ENCODE data around the gene CDH1.
"Not testable (repeated sequence)": the region's sequence is repeated elsewhere in the genome, so short reads cannot be mapped to it uniquely, and the experiment has no call there.

Gene CDH1

GRCh38 chr16:68737046-68737729 is at the start of gene CDH1:
Gene CDH1, plus strand, starts transcription at chr16:68737292. Its CDS starts 124 bp downstream, at chr16:68737416.
- no peak for DNase-seq

GRCh38 chr16:68689921-68690320 is 47.2 kb upstream of the CDH1 start:
- no peak for DNase-seq

- DNase-seq: no peak
Measured at GRCh38 chr16:68695575-68695974, 41.5 kb upstream of the CDH1 start.

GRCh38 chr16:68696514-68696913 is 40.6 kb upstream of the CDH1 start:
- no peak for DNase-seq

GRCh38 chr16:68698091-68698490 is 39.0 kb upstream of the CDH1 start:
- DNase-seq: no peak

- DNase-seq: no peak
Measured at GRCh38 chr16:68700120-68700519, 37.0 kb upstream of the CDH1 start.

- no peak for DNase-seq
Measured at GRCh38 chr16:68700831-68701230, 36.3 kb upstream of the CDH1 start.

- DNase-seq: peak; percentile 74
Measured at GRCh38 chr16:68704232-68704867, 32.7 kb upstream of the CDH1 start.

GRCh38 chr16:68707340-68708152 is 29.5 kb upstream of the CDH1 start:
- DNase-seq: no peak

GRCh38 chr16:68710211-68710610 is 26.9 kb upstream of the CDH1 start:
- no peak for DNase-seq

- no peak for DNase-seq
Measured at GRCh38 chr16:68711421-68712139, 25.5 kb upstream of the CDH1 start.

GRCh38 chr16:68713361-68713760 is 23.7 kb upstream of the CDH1 start:
- no peak for DNase-seq

- no peak for DNase-seq
Measured at GRCh38 chr16:68715471-68715870, 21.6 kb upstream of the CDH1 start.

GRCh38 chr16:68716516-68716915 is 20.6 kb upstream of the CDH1 start:
- DNase-seq: not testable (repeated sequence)

- DNase-seq: no peak
Measured at GRCh38 chr16:68717684-68718083, 19.4 kb upstream of the CDH1 start.

GRCh38 chr16:68718590-68718989 is 18.5 kb upstream of the CDH1 start:
- no peak for DNase-seq

- peak; percentile 44 for DNase-seq
Measured at GRCh38 chr16:68719993-68720489, 17.1 kb upstream of the CDH1 start.

- no peak for DNase-seq
Measured at GRCh38 chr16:68722119-68723024, 14.7 kb upstream of the CDH1 start.

GRCh38 chr16:68724797-68725196 is 12.3 kb upstream of the CDH1 start:
- no peak for DNase-seq

- no peak for DNase-seq
Measured at GRCh38 chr16:68728523-68728922, 8.6 kb upstream of the CDH1 start.

- DNase-seq: no peak
Measured at GRCh38 chr16:68731637-68732036, 5.5 kb upstream of the CDH1 start.

All from activated CD4-positive, alpha-beta T cell treated with anti-CD3 and anti-CD28 coated beads, Interleukin-2, Interleukin-6, amounts not matched to agents 100 ng/mL and 50 ng/mL, durations not matched to agents 16 hours and 8 hours (primary cell).